Activated CD8-positive, alpha-beta T cell treated with anti-CD3 and anti-CD28 coated beads for 36 hours (primary cell): ENCODE data around the gene ALG3. TPM values are rescaled to one million over a fixed set of nuclear protein-coding genes. Genes with fewer than 3 reads are reported as not detected.

Experiments
- ATAC-seq: fragments of 200-7000 bp; cut with Tn5 transposase; one replicate; pipeline ENCODE4 v1.10.0; 2021; ENCODE audit warnings: mild to moderate bottlenecking, moderate library complexity
- CTCF ChIA-PET: fragments of 350-600 bp; sonication (Branson Sonifier 250); formaldehyde crosslinking; loops from one replicate; lab custom pipeline; 2021; ENCODE audit warnings: antibody characterized with exemption; lab: Charles Lee
- POLR2A ChIA-PET: fragments of 350-600 bp; sonication (Branson Sonifier 250); formaldehyde crosslinking; loops from one replicate; lab custom pipeline; 2021; ENCODE audit warnings: antibody characterized with exemption; lab: Charles Lee
- DNase-seq: peaks from one replicate; pipeline ENCODE4 v3.0.0-alpha.2; 2020
- H3K27ac Mint-ChIP-seq: one replicate; pipeline ENCODE4 v1.8.0; 2021; ENCODE audit warnings: mild to moderate bottlenecking, mixed read lengths
- H3K27me3 Mint-ChIP-seq: one replicate; pipeline ENCODE4 v1.8.0; 2021; ENCODE audit warnings: mixed read lengths
- H3K36me3 Mint-ChIP-seq: one replicate; pipeline ENCODE4 v1.8.0; 2021; ENCODE audit warnings: low read depth, mixed read lengths
- H3K4me1 Mint-ChIP-seq: one replicate; pipeline ENCODE4 v1.8.0; 2021; ENCODE audit warnings: low read depth, mixed read lengths
- H3K4me3 Mint-ChIP-seq: one replicate; pipeline ENCODE4 v1.8.0; 2021; ENCODE audit warnings: mild to moderate bottlenecking, moderate library complexity, mixed read lengths
- H3K9me3 Mint-ChIP-seq: one replicate; pipeline ENCODE4 v1.8.0; 2021; ENCODE audit warnings: mixed read lengths
- CTCF ChIP-seq: fragments of 200-600 bp; IDR thresholded peaks from one replicate; pipeline ENCODE4 v1.8.0; 2022; ENCODE audit warnings: antibody characterized with exemption, mild to moderate bottlenecking
- intact Hi-C: fragments of 100-400 bp; cut with micrococcal nuclease; formaldehyde crosslinking; loops from one replicate; pipeline ENCODE4 v1.10.0; 2022
- total RNA-seq, 2 experiments: library from RNA; stranded (reverse); gene quantifications; one replicate each; pipeline ENCODE4 v1.2.3, GENCODE V29; 2021

The ALG3 gene
- total RNA-seq, 2 experiments from 2014 or later: 40.0 to 44.5 TPM

GRCh38 chr3:184222521-184222920, 26.2 kb downstream of the ALG3 start:
- no peaks in the 10 kb centered on the region for H3K9me3 Mint-ChIP-seq
- H3K36me3 Mint-ChIP-seq: no peaks in the 10 kb centered on the region
- DNase-seq: no peak
- H3K27me3 Mint-ChIP-seq: peaks cover 7% of the 10 kb centered on the region
- no peak for ATAC-seq
- CTCF ChIA-PET: interaction anchor here (1.1 to 1.5 kb wide), 3 partner anchors 27 to 32 kb away, joined by 3 read pairs; partner anchors contain the start of gene EEF1AKMT4
- POLR2A ChIA-PET: no interaction called here
- TF ChIP-seq CTCF: no peak
- H3K27ac Mint-ChIP-seq: no peak overlapping the region
- no peak overlapping the region for H3K4me3 Mint-ChIP-seq
- H3K4me1 Mint-ChIP-seq: no peaks in the 10 kb centered on the region
- intact Hi-C loops: no loop called here

- no peaks in the 10 kb centered on the region for H3K36me3 Mint-ChIP-seq
- no peaks in the 10 kb centered on the region for H3K4me1 Mint-ChIP-seq
- DNase-seq: no peak
- ATAC-seq: no peak
- ChIA-PET CTCF (interaction anchor here (7.0 kb wide), 1 partner anchor 9 kb away, joined by 46 read pairs; the partner anchor contains the start of gene VWA5B2), POLR2A (no interaction called here)
- intact Hi-C loops: no loop called here
- no peak overlapping the region for H3K4me3 Mint-ChIP-seq
- H3K27me3 Mint-ChIP-seq: peaks cover 12% of the 10 kb centered on the region
- TF ChIP-seq CTCF: no peak
- H3K27ac Mint-ChIP-seq: no peak overlapping the region
- H3K9me3 Mint-ChIP-seq: no peaks in the 10 kb centered on the region
These were observed 29.9 kb downstream of the ALG3 start for GRCh38 chr3:184218814-184219213.

GRCh38 chr3:184211718-184212117, 37.0 kb downstream of the ALG3 start:
- H3K27me3 Mint-ChIP-seq: peaks cover 13% of the 10 kb centered on the region
- POLR2A ChIA-PET: no interaction called here
- TF ChIP-seq CTCF: no peak
- no peaks in the 10 kb centered on the region for H3K4me1 Mint-ChIP-seq
- H3K36me3 Mint-ChIP-seq: no peaks in the 10 kb centered on the region
- DNase-seq: no peak
- no peak overlapping the region for H3K27ac Mint-ChIP-seq
- CTCF ChIA-PET: interaction anchor here (0.6 to 3.3 kb wide), 2 partner anchors 16 to 78 kb away, joined by 3 to 25 read pairs; partner anchors contain the start of gene VWA5B2
- ATAC-seq: no peak
- H3K9me3 Mint-ChIP-seq: no peaks in the 10 kb centered on the region
- intact Hi-C loops: no loop called here
- no peak overlapping the region for H3K4me3 Mint-ChIP-seq

GRCh38 chr3:184211297-184211696, 37.5 kb downstream of the ALG3 start:
- no peak for ATAC-seq
- POLR2A ChIA-PET: no interaction called here
- H3K9me3 Mint-ChIP-seq: no peaks in the 10 kb centered on the region
- no peaks in the 10 kb centered on the region for H3K4me1 Mint-ChIP-seq
- no peak for TF ChIP-seq CTCF
- no peaks in the 10 kb centered on the region for H3K36me3 Mint-ChIP-seq
- intact Hi-C loops: no loop called here
- DNase-seq: no peak
- CTCF ChIA-PET: interaction anchor here (3.3 kb wide), 1 partner anchor 16 kb away, joined by 25 read pairs; the partner anchor contains the start of gene VWA5B2
- H3K27ac Mint-ChIP-seq: no peak overlapping the region
- H3K27me3 Mint-ChIP-seq: peaks cover 16% of the 10 kb centered on the region
- no peak overlapping the region for H3K4me3 Mint-ChIP-seq

GRCh38 chr3:184209146-184209923, 39.4 kb downstream of the ALG3 start:
- intact Hi-C loops: no loop called here
- Mint-ChIP-seq H3K4me1 (no peaks in the 10 kb centered on the region), H3K9me3 (no peaks in the 10 kb centered on the region), H3K27ac (no peak overlapping the region), H3K27me3 (peaks cover 11% of the 10 kb centered on the region), H3K4me3 (no peak overlapping the region), H3K36me3 (no peaks in the 10 kb centered on the region)
- ChIA-PET CTCF (interaction anchor here (1.0 to 3.3 kb wide), 2 partner anchors 18 to 223 kb away, joined by 3 to 25 read pairs; partner anchors contain the start of gene VWA5B2), POLR2A (no interaction called here)
- TF ChIP-seq CTCF: no peak
- DNase-seq (no peak), ATAC-seq (no peak)
